Fibroblast of lung (primary cell): ENCODE measurements around the gene CDK9. TPM values are rescaled to one million over a fixed set of nuclear protein-coding genes. Genes with fewer than 3 reads are reported as not detected.

Experiments
- DNase-seq, 2 donors: peaks; one replicate each; pipeline versions ENCODE4 v3.0.0 to v3.0.0-alpha.2; 2010; ENCODE audit warnings: low read depth in 2 of 2
- H2AFZ ChIP-seq: 2 replicates; pipeline ENCODE4 v1.5.1; 2012; ENCODE audit warnings: low read length, control low read depth, inconsistent platforms
- H3K27ac ChIP-seq: 2 replicates; pipeline ENCODE4 v1.5.1; 2011; ENCODE audit warnings: low read length, control low read depth; ENCODE audit not compliant: insufficient read depth
- H3K27me3 ChIP-seq: 2 replicates; pipeline ENCODE4 v1.5.1; 2011; ENCODE audit warnings: mild to moderate bottlenecking, low read length; ENCODE audit not compliant: control insufficient read depth, insufficient read depth
- H3K36me3 ChIP-seq: 2 replicates; pipeline ENCODE4 v1.5.1; 2011; ENCODE audit warnings: low read length; ENCODE audit not compliant: control insufficient read depth, insufficient read depth
- H3K4me1 ChIP-seq: 2 replicates; pipeline ENCODE4 v1.5.1; 2011; ENCODE audit warnings: low read length; ENCODE audit not compliant: control insufficient read depth, insufficient read depth; ENCODE audit errors: extremely low read depth
- H3K4me2 ChIP-seq: 2 replicates; pipeline ENCODE4 v1.5.1; 2011; ENCODE audit warnings: low read length, control low read depth; ENCODE audit not compliant: insufficient read depth; ENCODE audit errors: extremely low read depth
- H3K4me3 ChIP-seq, 4 experiments: fragments of 200-600 bp in 1 of 4; sonication (generic) in 1 of 4; replicated peaks in 1 of 4; 2 replicates each; pipeline ENCODE4 v1.5.1; 2011 to 2016; ENCODE audit warnings: low read length in 4 of 4, low read depth in 3 of 4, mild to moderate bottlenecking in 3 of 4, control low read depth in 2 of 4, inconsistent platforms in 1 of 4, mixed read lengths in 1 of 4; ENCODE audit not compliant: insufficient read depth in 1 of 4; ENCODE audit errors: control extremely low read depth in 1 of 4
- H3K79me2 ChIP-seq: 2 replicates; pipeline ENCODE4 v1.5.1; 2012; ENCODE audit warnings: mild to moderate bottlenecking, low read length, inconsistent platforms; ENCODE audit not compliant: control insufficient read depth, insufficient read depth
- H3K9ac ChIP-seq: 2 replicates; pipeline ENCODE4 v1.5.1; 2011; ENCODE audit warnings: mild to moderate bottlenecking, low read length, control low read depth; ENCODE audit not compliant: insufficient read depth
- H3K9me3 ChIP-seq: 2 replicates; pipeline ENCODE4 v1.5.1; 2012; ENCODE audit warnings: low read depth, low read length; ENCODE audit not compliant: control insufficient read depth, insufficient read depth
- H4K20me1 ChIP-seq: 2 replicates; pipeline ENCODE4 v1.5.1; 2011; ENCODE audit warnings: low read length; ENCODE audit not compliant: control insufficient read depth, insufficient read depth; ENCODE audit errors: extremely low read depth
- EZH2 ChIP-seq: IDR thresholded peaks from 2 replicates; pipeline ENCODE4 v1.5.1; 2012; ENCODE audit warnings: low read length, control low read depth, mild to moderate bottlenecking; ENCODE audit errors: missing control alignments
- polyA plus RNA-seq, 2 donors: library from polyadenylated mRNA; depleted of rRNA in 1 of 2; stranded (reverse) in 1 of 2; unstranded in 1 of 2; fragments of >200 nt; gene quantifications; 2 replicates each; pipeline ENCODE4 v1.2.1, GENCODE V29; 2011 to 2012; ENCODE audit warnings: missing spikeins in 1 of 2
- total RNA-seq: library from RNA; depleted of rRNA; stranded (reverse); fragments of >200 nt; gene quantifications from 2 replicates; pipeline ENCODE4 v1.2.1, GENCODE V29; 2014
- TF ChIP-seq, protein P1 (sequence below), 2 donors: IDR thresholded peaks in 1 of 2; conservative IDR thresholded peaks in 1 of 2; 1 replicate in 1 of 2; 2 replicates in 1 of 2; pipeline ENCODE4 v1.5.1; 2011 to 2012; ENCODE audit warnings: low read length in 2 of 2, control low read depth in 1 of 2, inconsistent platforms in 1 of 2, low read depth in 1 of 2, mild to moderate bottlenecking in 1 of 2

CDK9 gene
- total and polyA plus RNA-seq, 2 donors (not counting 1 experiment from before 2014, with no cell fraction given) = 54.8 to 82.2 TPM

DNA sequence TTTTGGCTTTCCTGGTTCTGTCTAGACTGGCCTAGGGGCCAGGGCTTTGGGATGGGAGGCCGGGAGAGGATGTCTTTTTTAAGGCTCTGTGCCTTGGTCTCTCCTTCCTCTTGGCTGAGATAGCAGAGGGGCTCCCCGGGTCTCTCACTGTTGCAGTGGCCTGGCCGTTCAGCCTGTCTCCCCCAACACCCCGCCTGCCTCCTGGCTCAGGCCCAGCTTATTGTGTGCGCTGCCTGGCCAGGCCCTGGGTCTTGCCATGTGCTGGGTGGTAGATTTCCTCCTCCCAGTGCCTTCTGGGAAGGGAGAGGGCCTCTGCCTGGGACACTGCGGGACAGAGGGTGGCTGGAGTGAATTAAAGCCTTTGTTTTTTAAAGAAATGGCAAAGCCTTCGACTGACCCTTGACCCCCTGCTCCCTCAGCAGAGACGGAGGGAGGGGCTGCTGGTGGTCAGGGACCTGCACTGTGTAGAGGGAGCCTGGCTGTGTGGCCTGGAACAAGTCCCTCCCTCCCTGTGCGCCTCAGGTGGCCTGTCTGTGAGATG is 27.9 kb downstream of the CDK9 start:
- no peak overlapping the region for H3K4me3 ChIP-seq
- no peak overlapping the region for H2AFZ ChIP-seq
- TF ChIP-seq, protein P1, sequence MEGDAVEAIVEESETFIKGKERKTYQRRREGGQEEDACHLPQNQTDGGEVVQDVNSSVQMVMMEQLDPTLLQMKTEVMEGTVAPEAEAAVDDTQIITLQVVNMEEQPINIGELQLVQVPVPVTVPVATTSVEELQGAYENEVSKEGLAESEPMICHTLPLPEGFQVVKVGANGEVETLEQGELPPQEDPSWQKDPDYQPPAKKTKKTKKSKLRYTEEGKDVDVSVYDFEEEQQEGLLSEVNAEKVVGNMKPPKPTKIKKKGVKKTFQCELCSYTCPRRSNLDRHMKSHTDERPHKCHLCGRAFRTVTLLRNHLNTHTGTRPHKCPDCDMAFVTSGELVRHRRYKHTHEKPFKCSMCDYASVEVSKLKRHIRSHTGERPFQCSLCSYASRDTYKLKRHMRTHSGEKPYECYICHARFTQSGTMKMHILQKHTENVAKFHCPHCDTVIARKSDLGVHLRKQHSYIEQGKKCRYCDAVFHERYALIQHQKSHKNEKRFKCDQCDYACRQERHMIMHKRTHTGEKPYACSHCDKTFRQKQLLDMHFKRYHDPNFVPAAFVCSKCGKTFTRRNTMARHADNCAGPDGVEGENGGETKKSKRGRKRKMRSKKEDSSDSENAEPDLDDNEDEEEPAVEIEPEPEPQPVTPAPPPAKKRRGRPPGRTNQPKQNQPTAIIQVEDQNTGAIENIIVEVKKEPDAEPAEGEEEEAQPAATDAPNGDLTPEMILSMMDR (conservative IDR thresholded peaks at IDR 0.05 in 1 of 2, IDR thresholded peaks at IDR 0.05 in 1 of 2; ENCODE audit: low read depth in 1 of 2, low read length in 2 of 2) = no peak
- no peaks in the 10 kb centered on the region for H3K27me3 ChIP-seq
- DNase-seq = no peak
- H3K9ac ChIP-seq = no peak overlapping the region
- H3K4me1 ChIP-seq = no peaks in the 10 kb centered on the region
- H3K36me3 ChIP-seq = peaks cover 48% of the 10 kb centered on the region
- H3K79me2 ChIP-seq = no peaks in the 10 kb centered on the region
- H3K9me3 ChIP-seq = no peaks in the 10 kb centered on the region
- H4K20me1 ChIP-seq = no peaks in the 10 kb centered on the region
- H3K4me2 ChIP-seq = no peak overlapping the region
- H3K27ac ChIP-seq = no peak overlapping the region

DNA sequence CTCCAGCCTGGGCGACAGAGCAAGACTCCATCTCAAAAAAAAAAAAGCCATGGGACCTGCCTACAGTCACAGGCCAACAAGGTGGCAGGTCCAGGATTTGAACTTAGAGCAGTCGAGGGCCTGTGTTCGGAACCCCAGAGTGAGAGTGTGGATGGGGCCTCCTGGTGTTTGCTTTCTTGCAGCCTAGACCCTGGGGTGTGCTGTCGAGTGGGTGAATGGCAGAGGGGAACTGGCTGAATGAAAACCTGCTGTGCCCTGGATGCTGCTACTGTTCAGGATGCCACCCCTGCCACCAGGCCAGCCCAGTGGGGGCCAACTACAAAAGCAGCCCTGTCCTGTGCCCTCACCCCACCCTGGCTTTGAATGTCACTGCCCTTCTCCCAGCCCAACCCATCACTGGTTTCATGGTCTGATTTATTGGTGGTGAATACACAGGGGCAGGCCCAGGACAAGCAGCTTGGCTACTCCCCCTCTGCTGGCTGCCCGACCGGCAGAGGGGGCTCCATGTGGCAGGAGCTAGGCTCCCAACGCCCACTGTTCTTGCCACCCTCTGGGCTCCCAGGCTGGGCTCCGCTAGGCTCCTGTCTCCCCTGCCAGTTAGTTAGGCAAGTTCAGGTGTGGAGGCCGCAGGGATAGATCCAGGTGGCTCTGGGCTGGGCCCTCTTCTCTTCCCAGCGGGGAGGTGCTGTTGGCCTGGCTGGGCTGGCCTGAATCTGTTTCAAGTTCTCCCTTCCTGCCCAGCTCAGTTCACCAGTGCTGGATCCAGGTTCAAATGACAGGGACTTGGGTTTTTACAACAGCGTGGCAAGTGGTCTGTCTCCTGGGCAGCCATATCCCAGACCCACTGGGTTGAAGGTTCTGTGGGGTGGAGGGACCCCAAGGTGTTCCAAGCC is 29.0 kb downstream of the CDK9 start:
- Histone ChIP-seq H3K9ac (no peak overlapping the region), H3K4me1 (no peaks in the 10 kb centered on the region), H3K36me3 (peaks cover 50% of the 10 kb centered on the region), H3K9me3 (no peaks in the 10 kb centered on the region), H3K4me3 (no peak overlapping the region), H3K4me2 (no peak overlapping the region), H2AFZ (no peak overlapping the region), H4K20me1 (no peaks in the 10 kb centered on the region), H3K27ac (no peak overlapping the region), H3K79me2 (no peaks in the 10 kb centered on the region), H3K27me3 (no peaks in the 10 kb centered on the region)
- TF ChIP-seq, protein P1 (conservative IDR thresholded peaks at IDR 0.05 in 1 of 2, IDR thresholded peaks at IDR 0.05 in 1 of 2; ENCODE audit: low read depth in 1 of 2, low read length in 2 of 2) = no peak
- TF ChIP-seq EZH2 = no peak
- DNase-seq = no peak

- no peak overlapping the region for H3K4me3 ChIP-seq
- H3K27ac ChIP-seq = no peak overlapping the region
- H3K27me3 ChIP-seq = no peaks in the 10 kb centered on the region
- H3K79me2 ChIP-seq = no peaks in the 10 kb centered on the region
- H3K9ac ChIP-seq = no peak overlapping the region
- no peaks in the 10 kb centered on the region for H3K4me1 ChIP-seq
- no peaks in the 10 kb centered on the region for H4K20me1 ChIP-seq
- DNase-seq = no peak
- no peak overlapping the region for H3K4me2 ChIP-seq
- H3K9me3 ChIP-seq = no peaks in the 10 kb centered on the region
- TF ChIP-seq EZH2 = no peak
- no peak overlapping the region for H2AFZ ChIP-seq
- H3K36me3 ChIP-seq = peaks cover 47% of the 10 kb centered on the region
Observed at GRCh38 chr9:127815512-127816361, 29.9 kb downstream of the CDK9 start.
